ENCODE results near the gene CADM1.
"Not testable (repeated sequence)": the region's sequence is repeated elsewhere in the genome, so short reads cannot be mapped to it uniquely, and the experiment has no call there.

The CADM1 gene

GRCh38 chr11:115476463-115477286, 27.5 kb downstream of the CADM1 start:
- no peak for FAIRE-seq

- no peak for FAIRE-seq
These were observed 28.7 kb downstream of the CADM1 start for GRCh38 chr11:115475564-115475963.

- not testable (repeated sequence) for FAIRE-seq
These were observed 29.9 kb downstream of the CADM1 start for GRCh38 chr11:115474306-115474705.

- FAIRE-seq = no peak
These were observed 31.0 kb downstream of the CADM1 start for GRCh38 chr11:115473167-115473566.

GRCh38 chr11:115471367-115471766, 32.8 kb downstream of the CADM1 start:
- peak; percentile 13 for FAIRE-seq

- no peak for FAIRE-seq
These were observed 33.3 kb downstream of the CADM1 start for GRCh38 chr11:115470928-115471327.

- FAIRE-seq = no peak
These were observed 34.9 kb downstream of the CADM1 start for GRCh38 chr11:115469361-115469760.

GRCh38 chr11:115466122-115466521, 38.1 kb downstream of the CADM1 start:
- FAIRE-seq = peak; percentile 38

- peak; percentile 82 for FAIRE-seq
These were observed 39.9 kb downstream of the CADM1 start for GRCh38 chr11:115464269-115464668.

- peak; percentile 9 for FAIRE-seq
These were observed 40.6 kb downstream of the CADM1 start for GRCh38 chr11:115463606-115464005.

GRCh38 chr11:115462757-115463156, 41.5 kb downstream of the CADM1 start:
- FAIRE-seq = no peak

- peak; percentile 75 for FAIRE-seq
These were observed 42.1 kb downstream of the CADM1 start for GRCh38 chr11:115462004-115462541.

GRCh38 chr11:115460512-115460911, 43.7 kb downstream of the CADM1 start:
- FAIRE-seq = no peak

- no peak for FAIRE-seq
These were observed 44.7 kb downstream of the CADM1 start for GRCh38 chr11:115459563-115459962.

GRCh38 chr11:115458877-115459276, 45.3 kb downstream of the CADM1 start:
- no peak for FAIRE-seq

GRCh38 chr11:115456019-115456418, 48.2 kb downstream of the CADM1 start:
- FAIRE-seq = no peak

- FAIRE-seq = no peak
These were observed 48.6 kb downstream of the CADM1 start for GRCh38 chr11:115455613-115456012.

- FAIRE-seq = peak; percentile 21
These were observed 49.7 kb downstream of the CADM1 start for GRCh38 chr11:115454525-115454924.

- no peak for FAIRE-seq
These were observed 50.3 kb downstream of the CADM1 start for GRCh38 chr11:115453693-115454490.

GRCh38 chr11:115452241-115452640, 52.0 kb downstream of the CADM1 start:
- FAIRE-seq = no peak

GRCh38 chr11:115450519-115450918, 53.7 kb downstream of the CADM1 start:
- FAIRE-seq = no peak

GRCh38 chr11:115447273-115447864, 56.8 kb downstream of the CADM1 start:
- FAIRE-seq = no peak

GRCh38 chr11:115446214-115446613, 58.0 kb downstream of the CADM1 start:
- no peak for FAIRE-seq

All from islet of Langerhans (tissue), 1 donor.